COLO668 (cell line): ENCODE data around the gene RNU5B-1.
A peak's percentile ranks its signal among the peaks of the same experiment; 100 is the strongest.
"Not testable (repeated sequence)": the region's sequence is repeated elsewhere in the genome, so short reads cannot be mapped to it uniquely, and the experiment has no call there.

ENCODE experiments used
- DNase-seq: peaks from one replicate; lab custom pipeline; 2025; ENCODE audit not compliant: unreplicated experiment; lab: John Stamatoyannopoulos, UW

The RNU5B-1 gene

GRCh38 chr15:65304381-65305149 is at the start of gene RNU5B-1:
RNU5B-1 (plus strand) TSS chr15:65304677.
- peak; percentile 70 for DNase-seq

DNA sequence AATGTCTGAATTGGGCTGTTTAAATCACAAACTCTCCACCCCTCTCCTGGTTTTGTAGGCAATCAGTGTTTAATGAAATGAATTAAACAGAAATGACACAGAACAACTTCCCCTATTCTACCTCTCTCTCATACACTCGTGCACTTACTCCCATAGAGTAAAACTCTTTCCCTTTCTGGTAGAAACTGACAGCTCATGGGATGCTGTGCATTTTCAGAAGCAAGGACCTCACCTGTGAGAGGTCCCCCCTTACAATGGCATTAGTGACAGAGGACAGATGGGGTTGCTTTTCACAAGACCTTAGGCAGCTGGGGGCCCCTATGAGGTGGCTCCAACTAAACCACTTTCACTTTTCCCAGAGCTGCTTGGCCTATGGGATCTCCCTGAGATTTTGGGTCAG is 49.7 kb upstream of the RNU5B-1 start:
- no peak for DNase-seq

- no peak for DNase-seq
Observed at GRCh38 chr15:65255486-65256140, 48.9 kb upstream of the RNU5B-1 start.

DNA sequence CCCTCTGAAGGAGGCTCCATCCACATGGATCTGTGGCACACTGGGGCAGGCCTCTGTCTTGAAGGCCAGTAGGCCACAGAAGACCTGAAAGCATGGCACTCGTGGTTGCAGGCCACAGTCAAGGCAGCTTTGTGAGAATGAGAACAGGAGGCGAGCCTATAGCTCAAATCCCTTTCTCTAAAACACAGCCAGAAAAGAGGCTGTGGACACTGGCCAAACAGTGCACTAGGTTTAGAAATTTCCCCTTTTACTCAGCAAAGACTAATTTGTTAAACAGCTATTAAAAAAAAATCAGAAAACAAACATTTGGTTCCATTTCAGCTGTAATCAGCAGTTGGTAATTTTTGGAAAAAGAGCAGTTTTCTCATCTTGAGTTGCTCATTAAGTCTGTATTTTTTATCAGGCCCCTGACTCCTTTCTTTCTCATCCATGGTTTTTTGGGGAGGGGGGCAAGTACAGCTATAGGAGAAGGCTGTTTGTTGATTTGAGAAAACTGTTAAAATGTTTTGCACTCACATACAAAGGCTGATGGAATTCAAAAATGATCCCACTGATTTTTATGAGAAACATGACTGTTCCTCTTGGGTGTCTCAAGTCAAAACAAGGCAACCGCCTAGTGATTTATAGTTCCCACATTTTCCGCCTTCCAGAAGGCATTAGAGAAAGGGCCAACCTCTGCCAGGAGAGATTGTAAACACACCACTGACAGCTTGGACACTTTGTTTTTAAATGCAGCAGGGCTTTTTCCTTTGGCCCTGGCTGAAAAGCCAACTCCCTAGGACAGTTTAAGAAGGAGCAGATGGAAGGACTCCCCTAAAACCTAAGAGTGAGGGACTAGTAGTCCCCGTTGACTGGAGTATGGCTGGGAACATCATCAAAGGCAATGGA is 45.9 kb upstream of the RNU5B-1 start:
- no peak for DNase-seq

DNA sequence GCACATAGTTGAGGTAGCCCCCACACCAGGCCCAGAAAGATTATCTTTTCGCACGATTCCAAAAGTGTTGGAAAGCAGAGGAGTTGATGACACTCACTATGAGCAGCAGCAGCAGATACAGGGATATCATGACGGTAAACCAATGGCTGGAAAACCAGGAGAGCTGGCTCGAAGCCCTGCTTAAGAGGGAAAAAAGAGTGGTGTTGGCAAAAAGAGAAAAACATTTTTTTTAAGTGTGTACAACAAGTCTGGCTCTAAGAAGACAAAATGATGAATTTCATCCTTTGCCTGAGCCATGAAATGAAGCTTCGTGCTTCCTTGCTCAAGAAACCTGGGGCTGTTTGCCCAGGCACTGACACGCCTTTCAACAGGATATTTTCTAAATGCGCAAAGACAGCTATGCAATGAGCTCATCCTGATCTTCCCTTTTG is 45.1 kb upstream of the RNU5B-1 start:
- no peak for DNase-seq

DNA sequence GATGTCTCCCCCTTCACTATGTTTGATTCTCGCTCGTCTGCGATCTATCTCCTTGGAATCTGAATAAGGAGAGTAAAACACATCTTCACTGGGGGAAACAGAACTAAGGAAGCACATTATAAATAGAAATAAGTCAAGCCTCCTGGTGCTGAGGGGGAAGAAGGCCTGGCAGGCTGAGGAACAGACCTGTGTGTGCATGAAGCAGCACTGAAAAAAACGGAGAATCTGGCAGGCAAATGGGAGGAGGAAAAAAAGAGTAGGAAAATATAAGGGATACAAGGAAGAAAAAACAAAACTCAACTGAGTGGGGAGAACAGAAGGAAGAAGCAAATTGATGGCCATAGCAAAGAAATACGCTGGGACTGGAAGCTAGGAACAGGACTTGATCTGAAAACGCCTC is 43.5 kb upstream of the RNU5B-1 start:
- DNase-seq = no peak

GRCh38 chr15:65263313-65263712 is 41.2 kb upstream of the RNU5B-1 start:
- DNase-seq = no peak

DNA sequence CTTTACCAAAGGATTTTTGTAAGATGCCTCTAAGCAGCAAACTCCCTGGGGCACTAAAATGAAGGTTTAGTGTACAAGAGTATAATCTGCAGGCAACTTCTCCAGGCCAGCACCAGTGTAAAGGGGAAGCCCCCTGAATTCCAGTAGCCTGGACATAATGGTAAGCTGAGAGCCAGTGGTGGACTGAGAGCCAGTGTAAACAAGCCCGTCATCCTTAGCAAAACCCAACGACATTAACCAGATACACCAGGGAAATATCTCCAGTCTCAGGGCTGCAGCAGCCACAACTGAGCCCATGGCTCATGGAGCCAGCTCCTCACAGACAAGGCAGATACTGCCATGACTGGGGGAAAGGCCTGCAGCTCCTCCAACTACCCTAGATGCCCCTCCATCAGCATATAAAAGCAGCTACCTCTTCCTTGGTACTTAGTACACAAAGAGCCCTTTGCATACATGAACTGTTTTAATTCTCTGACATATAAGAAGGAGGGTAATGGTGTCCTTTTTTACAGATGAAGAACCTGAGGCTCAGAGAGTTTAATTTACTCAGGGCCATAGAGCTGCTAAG is 39.5 kb upstream of the RNU5B-1 start:
- no peak for DNase-seq

- no peak for DNase-seq
Observed at GRCh38 chr15:65266469-65266868, 38.0 kb upstream of the RNU5B-1 start.

- DNase-seq = no peak
Observed at GRCh38 chr15:65268411-65268810, 36.1 kb upstream of the RNU5B-1 start.

DNA sequence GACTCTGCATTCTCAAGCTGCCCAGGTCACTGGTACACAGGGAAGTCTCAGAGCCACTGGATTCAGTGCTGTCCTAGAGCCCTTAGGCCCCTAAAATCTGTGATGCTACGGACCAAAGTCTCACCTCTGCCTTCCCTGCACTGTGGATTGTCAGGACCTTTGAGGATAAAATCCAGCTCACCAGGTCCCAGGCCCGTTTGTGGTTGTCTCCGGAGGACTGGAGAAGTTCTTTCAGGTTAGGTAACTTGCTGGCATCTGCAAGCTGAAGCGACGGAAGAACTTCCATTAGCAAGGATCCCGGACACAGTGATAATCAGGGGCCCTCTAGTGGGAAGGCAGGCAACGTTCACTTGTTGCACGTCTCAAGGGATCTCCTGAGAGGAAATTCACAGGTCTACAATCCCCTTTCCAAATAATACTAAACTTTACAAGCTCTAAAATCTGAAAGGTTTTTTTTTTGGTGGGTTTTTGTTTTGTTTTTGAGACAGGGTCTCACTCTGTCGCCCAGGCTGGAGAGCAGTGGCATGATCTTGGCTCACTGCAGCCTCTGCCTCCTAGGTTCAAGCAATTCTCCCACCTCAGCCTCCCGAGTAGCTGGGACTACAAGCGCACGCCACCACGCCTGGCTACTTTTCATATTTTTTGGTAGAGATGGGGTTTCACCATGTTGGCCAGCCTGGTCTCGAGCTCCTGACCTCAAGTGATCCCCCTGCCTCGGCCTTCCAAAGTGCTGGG is 33.5 kb upstream of the RNU5B-1 start:
- not testable (repeated sequence) for DNase-seq

DNA sequence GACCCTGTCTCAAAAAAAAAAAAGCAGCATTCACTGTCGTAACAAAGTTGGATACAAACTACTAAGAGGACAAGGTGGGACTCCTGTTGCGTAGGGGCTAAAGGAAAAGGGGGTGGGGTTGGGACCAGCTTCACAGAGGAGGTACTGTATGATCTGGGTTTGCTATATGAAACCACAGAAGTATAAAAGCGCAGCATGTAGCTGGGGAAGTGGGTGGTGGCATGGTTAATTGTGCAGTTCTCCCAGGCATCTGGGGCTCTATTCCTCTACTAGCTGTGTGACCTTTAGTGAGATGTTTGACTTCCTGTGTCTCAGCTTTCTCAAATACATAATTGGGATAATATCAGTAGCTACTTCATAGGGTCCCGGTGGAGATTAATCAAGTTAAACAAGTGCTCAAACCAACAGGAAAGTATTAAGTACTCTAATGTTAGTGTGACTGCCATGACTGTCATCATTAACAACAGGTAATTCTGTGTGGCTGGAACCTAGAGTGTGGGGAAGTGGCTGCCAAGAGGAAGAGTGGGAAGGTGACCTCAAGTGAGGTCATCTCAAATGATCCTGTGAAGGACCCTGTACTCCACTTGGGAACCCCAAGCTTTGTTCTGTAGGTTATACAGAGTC is 29.3 kb upstream of the RNU5B-1 start:
- DNase-seq = no peak

DNA sequence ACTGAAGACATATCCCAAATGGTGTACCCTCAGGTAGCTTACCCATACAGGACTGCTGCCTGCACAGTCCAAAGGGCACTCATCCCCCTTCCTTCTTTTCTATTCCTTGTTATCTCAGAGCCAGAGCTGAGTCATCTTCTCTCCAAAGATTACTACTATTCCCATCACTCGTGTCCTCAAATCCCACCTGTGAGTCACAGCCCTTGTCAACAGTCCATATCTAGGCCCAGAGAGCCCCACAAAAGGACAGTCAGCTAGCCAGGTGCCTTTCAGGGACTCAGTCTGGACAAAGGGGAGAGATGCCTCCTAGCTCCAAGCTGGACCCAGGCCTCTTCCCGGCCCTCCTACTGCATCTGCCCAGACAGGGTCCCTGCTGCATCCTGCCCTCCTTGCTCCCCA is 28.8 kb upstream of the RNU5B-1 start:
- no peak for DNase-seq

- DNase-seq = no peak
Observed at GRCh38 chr15:65277015-65277414, 27.5 kb upstream of the RNU5B-1 start.

DNA sequence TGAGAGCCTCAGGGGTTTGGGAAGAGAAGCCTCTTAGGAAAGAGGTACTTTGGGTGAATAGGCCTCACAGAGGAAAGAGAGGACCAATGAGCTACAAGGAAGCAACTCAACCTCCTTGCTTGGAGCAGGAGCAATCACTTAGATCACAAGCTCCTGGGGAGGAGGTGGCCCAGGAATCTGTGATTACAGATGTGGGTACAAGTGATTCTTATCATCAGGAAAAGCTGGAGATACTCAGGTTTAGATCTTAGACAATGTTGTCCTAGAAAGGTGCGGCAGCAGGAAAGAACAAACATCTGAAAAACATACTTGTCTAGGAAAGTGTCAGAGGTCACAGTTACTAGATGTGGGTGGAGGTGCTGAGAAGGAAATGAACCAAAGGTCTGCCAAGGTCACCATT is 26.0 kb upstream of the RNU5B-1 start:
- DNase-seq = no peak

DNA sequence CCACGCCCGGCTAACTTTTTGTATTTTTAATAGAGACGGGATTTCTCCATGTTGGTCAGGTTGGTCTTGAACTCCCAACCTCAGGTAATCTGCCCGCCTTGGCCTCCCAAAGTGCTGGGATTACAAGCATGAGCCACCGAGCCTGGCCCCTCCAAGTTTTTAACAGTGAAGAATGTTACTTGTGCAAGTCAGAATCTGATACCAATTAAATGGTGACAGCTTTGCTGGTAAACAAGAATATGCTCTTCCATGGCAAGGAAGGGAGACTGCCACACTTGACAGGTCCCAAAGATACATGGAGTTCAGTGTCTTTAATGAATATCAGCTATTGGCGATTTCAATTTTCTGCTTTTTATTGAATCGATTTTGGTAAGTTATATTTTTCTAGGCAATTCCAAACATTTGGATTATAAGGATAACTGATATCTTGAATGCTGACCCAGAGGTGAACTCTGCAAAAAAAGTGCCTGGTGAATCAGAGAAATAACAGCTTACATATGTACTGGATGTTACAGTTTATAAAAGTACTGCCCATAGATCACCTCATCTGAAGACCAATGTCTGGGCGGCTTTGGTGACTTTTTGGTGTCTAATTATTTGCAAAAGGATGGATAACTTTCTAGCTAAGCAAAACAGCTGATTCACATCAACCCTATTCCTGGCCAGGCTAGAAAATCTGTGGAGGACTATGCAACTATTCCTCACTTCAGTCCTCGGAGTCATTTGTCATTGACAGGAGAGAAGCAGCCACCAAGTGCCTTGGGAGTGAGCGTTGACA is 19.0 kb upstream of the RNU5B-1 start:
- DNase-seq = no peak

DNA sequence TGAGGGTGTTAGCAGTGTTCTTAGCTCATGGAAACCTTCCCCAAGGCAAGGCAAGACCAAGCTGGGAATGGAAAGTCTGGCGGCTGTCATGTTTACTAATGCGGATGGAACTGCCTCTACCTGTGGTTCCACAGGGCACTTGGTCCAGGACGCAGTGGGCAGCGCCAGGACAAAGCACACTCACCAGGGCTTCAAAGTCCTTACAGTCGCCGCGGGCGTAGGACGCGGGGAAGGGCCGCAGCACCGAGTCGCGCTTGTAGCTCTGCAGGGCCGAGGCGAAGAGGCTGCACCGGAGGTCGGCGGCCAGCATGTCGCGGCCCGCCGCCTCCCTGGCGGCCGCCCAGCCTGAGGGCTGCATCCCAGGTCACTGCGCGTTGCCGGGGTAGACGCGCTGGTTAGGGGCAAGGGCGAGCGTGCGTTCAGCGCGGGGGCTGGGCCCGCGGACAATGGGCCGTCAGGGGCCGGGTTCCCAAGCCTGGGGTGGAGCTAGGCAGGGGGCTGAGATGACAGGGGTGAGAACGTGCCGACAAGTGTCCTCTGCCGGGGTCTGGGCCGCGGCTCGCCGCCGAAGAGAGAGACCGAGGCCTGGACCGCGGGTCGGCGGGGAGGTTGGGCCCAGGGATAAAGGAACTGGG is 18.3 kb upstream of the RNU5B-1 start:
- DNase-seq = peak; percentile 65

DNA sequence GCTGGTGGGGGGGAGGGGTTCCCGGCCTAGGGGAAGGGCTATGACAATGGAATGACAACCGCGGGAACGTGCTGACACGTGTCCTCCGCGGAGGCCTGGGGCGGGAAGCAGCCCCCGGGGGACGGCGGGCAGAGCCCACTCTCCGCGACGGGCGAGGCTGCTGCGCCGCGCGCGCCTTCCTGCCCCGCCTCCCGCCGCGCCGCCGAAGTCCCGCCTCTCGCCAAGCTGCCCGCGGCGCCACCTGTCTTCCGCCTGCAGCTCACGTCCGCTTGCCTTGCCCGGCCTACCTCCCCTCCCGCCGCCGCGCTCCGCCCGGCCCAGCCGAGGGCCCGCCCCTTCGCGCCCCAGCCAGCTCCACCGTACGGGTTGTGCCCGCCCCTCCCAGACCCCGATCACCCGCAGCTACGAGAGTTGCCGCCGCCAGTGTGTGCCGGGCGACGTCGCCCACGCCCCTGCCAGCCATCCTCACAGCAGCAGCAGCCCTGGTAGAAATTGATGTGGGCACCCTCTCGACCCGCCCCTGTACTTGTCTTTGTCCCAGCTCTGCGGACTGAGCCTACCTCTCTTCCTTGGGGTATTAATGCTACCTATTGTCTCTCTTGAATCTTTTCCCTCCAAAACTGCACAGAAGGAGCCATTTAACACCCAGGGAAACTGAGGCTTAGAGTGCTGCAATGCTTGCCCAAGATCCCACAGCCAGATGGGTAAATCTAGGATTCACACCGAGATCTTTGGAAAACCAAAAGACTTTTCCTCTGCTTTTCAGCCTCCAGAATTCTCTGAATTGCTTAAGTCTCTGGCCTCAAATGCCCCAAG is 17.6 kb upstream of the RNU5B-1 start, which contains the start of gene PARP16:
Gene PARP16, minus strand, starts transcription at position 180 of the 816 bp plus-strand sequence. CDS start 457 bp downstream, outside the sequence.
- DNase-seq = peak; percentile 96
